Measurements from ENCODE around the gene CCDC191. TPM values are rescaled to one million over a fixed set of nuclear protein-coding genes. Genes with fewer than 3 reads are reported as not detected.
A peak's percentile ranks its signal among the peaks of the same experiment; 100 is the strongest.

Gene CCDC191
- total RNA-seq (1 to 10 TPM; 2.8 to 5.0 (median 3.8) TPM), polyA plus RNA-seq (1 to 10 TPM; 5.1 to 8.7 TPM)

- intact Hi-C loops (cut with DNase I) = no loop called here
- FAIRE-seq (peak; percentile 94), ATAC-seq (peak; percentile 98 to 100 (median 100)), DNase-seq (peak; percentile 93 to 99 (median 99))
- Histone ChIP-seq H3K27ac (peak within 1 kb of the TSS; percentile 28 to 77 (median 54)), H3K9me3 (no peaks in the 10 kb centered on the region), H3K4me3 (peak within 1 kb of the TSS; percentile 58 to 77 (median 60)), H3K27me3 (no peaks in the 10 kb centered on the region), H3K36me3 (no peaks in the 10 kb centered on the region), H3K4me1 (peaks cover 6 to 17% (median 9%) of the 10 kb centered on the region in 3 donors)
- no peak for TF ChIP-seq CTCF (IDR thresholded peaks at IDR 0.05)
- 0% methylated on average over 48 to 49 of the region's 49 CpGs for WGBS, 2 donors
These were observed at the start of gene CCDC191, which contains the start of gene QTRT2 for GRCh38 chr3:114056130-114057010. Gene CCDC191, minus strand, starts transcription at chr3:114056526. Its CDS starts 60 bp downstream, at chr3:114056466. Gene QTRT2, plus strand, starts transcription at chr3:114056737. Its CDS starts 8,521 bp downstream, at chr3:114065258.

GRCh38 chr3:114104414-114104813 lies 48.1 kb upstream of the CCDC191 start:
- TF ChIP-seq CTCF (IDR thresholded peaks at IDR 0.05) = no peak
- no peaks in the 10 kb centered on the region for H3K4me1 ChIP-seq
- H3K4me3 ChIP-seq = no peak overlapping the region
- WGBS, 2 donors = 86 to 88% methylated on average over 3 of the region's 3 CpGs
- H3K36me3 ChIP-seq = no peaks in the 10 kb centered on the region
- no peaks in the 10 kb centered on the region for H3K27me3 ChIP-seq
- intact Hi-C loops (cut with DNase I) = no loop called here
- FAIRE-seq = no peak
- ATAC-seq = no peak
- no peaks in the 10 kb centered on the region for H3K9me3 ChIP-seq
- DNase-seq = no peak
- no peak overlapping the region for H3K27ac ChIP-seq

- intact Hi-C loops (cut with DNase I) = no loop called here
- Histone ChIP-seq H3K27me3 (no peaks in the 10 kb centered on the region), H3K4me1 (no peaks in the 10 kb centered on the region), H3K9me3 (no peaks in the 10 kb centered on the region), H3K4me3 (no peak overlapping the region), H3K36me3 (no peaks in the 10 kb centered on the region), H3K27ac (no peak overlapping the region)
- DNase-seq (no peak), FAIRE-seq (no peak), ATAC-seq (no peak)
- 76 to 84% methylated on average over 4 of the region's 4 CpGs for WGBS, 2 donors
- TF ChIP-seq CTCF (IDR thresholded peaks at IDR 0.05) = no peak
These were observed 47.5 kb upstream of the CCDC191 start for GRCh38 chr3:114103858-114104257.

GRCh38 chr3:114103181-114103580 lies 46.9 kb upstream of the CCDC191 start:
- no peak for DNase-seq
- no peaks in the 10 kb centered on the region for H3K9me3 ChIP-seq
- no peaks in the 10 kb centered on the region for H3K4me1 ChIP-seq
- ATAC-seq = no peak
- intact Hi-C loops (cut with DNase I) = no loop called here
- WGBS, 2 donors = 87 to 89% methylated on average over 27 of the region's 27 CpGs
- H3K27ac ChIP-seq = no peak overlapping the region
- TF ChIP-seq CTCF (IDR thresholded peaks at IDR 0.05) = no peak
- H3K36me3 ChIP-seq = no peaks in the 10 kb centered on the region
- H3K4me3 ChIP-seq = no peak overlapping the region
- H3K27me3 ChIP-seq = no peaks in the 10 kb centered on the region
- FAIRE-seq = no peak

GRCh38 chr3:114101101-114101500 lies 44.8 kb upstream of the CCDC191 start:
- no peak for FAIRE-seq
- H3K9me3 ChIP-seq = no peaks in the 10 kb centered on the region
- WGBS, 2 donors = 33 to 36% methylated on average over 1 of the region's 1 CpG
- DNase-seq = no peak
- no peaks in the 10 kb centered on the region for H3K4me1 ChIP-seq
- H3K36me3 ChIP-seq = no peaks in the 10 kb centered on the region
- no peak overlapping the region for H3K4me3 ChIP-seq
- intact Hi-C loops (cut with DNase I) = no loop called here
- no peak overlapping the region for H3K27ac ChIP-seq
- H3K27me3 ChIP-seq = no peaks in the 10 kb centered on the region
- ATAC-seq = no peak
- no peak for TF ChIP-seq CTCF (IDR thresholded peaks at IDR 0.05)

All from pancreas (tissue), 10 donors.